Measurements from ENCODE around the gene BCAP29.
"Not testable (repeated sequence)": the region's sequence is repeated elsewhere in the genome, so short reads cannot be mapped to it uniquely, and the experiment has no call there.

The BCAP29 gene, protein sequence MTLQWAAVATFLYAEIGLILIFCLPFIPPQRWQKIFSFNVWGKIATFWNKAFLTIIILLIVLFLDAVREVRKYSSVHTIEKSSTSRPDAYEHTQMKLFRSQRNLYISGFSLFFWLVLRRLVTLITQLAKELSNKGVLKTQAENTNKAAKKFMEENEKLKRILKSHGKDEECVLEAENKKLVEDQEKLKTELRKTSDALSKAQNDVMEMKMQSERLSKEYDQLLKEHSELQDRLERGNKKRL

DNA sequence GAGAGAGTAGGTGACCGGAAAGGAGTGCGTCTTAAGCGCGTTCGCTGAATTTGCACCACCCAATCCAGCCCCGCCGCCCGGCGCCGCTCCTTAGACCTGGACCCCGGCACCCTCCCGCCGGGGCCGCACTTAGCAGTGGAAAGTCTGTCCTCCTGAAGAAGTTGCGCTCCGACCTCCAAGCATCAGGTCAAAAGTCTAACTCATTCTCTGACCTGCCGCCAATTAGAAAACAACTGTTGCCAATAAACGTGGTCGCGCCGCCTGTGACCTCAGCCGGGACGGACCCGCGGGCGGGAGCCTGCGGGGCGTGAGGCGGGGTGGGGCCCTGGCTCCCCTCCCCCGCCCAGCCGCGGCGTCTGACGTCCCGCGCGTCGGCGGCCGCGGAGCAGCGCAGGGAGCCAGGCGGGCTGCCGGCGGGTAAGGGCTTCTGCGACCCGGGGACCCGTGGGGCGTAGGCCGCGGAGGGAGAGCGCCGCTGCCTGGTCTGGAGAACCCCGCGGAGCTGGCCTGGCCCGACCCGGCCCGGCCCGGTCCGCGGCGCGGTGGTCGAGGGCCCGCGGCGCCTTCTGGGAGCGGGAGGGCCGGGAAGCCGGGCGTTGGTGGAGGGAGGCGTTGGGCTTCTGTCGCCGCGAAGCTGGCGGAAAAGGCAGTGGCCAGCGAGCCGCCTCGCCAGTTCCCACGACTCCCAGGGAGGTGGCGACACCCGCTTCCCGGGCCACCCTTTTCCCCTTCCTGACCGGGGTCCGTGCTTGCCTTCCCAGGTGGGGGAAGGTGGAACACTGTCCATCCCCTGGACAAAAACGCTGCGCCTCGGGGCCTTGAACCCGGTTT lies at the start of gene BCAP29:
BCAP29 (plus strand) TSS at position 362 of the 831 bp plus-strand sequence. CDS start 527 bp downstream, outside the sequence.
- peak; percentile 64 to 67 for DNase-seq (ENCODE audit: low read depth in 2 of 2)

DNA sequence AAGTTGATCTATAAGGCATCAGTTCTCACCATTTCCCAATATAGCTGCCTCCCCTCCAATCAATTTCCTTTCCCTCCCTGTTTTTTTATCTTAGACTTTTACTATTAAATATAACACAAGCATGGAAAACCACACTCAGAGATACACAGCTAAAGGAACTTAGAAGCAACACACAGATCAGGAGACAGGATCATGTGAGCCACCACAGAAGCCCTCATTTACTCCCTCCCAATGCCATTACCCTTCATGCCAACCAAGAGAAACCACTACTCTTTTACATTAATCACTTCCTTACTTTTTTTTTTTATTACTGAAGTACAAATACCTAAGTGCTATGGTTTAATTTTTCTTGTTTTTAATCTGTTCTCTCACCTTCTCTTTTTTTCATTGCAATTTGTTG lies 49.3 kb upstream of the BCAP29 start:
- no peak for DNase-seq (ENCODE audit: low read depth in 2 of 2)

- no peak for DNase-seq (ENCODE audit: low read depth in 2 of 2)
These were observed 45.9 kb upstream of the BCAP29 start for GRCh38 chr7:107534139-107534538.

DNA sequence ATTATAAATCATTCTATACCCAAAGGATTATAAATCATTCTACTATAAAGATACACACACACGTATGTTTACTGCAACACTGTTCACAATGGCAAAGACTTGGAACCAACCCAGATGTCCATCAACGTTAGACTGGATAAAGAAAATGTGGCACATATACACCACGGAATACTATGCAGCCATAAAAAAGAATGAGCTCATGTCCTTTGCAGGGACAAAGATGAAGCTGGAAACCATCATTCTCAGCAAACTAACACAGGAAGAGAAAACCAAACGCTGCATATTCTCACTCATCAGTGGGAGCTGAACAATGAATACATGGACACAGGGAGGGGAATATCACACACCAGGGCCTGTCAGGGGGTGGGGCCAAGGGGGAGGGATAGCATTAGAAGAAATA lies 42.8 kb upstream of the BCAP29 start:
- not testable (repeated sequence) for DNase-seq (ENCODE audit: low read depth in 2 of 2)

DNA sequence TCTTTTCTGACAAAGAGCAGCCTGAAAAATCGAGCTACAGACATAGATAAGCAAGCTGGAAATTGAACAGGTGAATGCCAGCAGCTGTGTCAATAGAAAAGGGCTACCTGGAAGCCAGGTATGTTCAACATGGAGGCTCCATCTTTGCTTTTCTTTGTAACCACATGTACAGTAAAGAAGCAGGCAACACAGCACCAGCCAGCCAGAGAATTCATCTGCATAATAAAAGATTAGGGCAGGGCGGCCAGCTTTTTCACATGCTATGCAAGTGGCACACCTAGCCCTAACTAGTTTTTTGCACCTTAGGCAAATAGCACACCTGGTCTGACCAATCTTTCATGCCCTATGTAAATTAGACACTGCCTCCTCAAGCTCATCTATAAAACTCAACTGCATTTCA lies 42.0 kb upstream of the BCAP29 start:
- no peak for DNase-seq (ENCODE audit: low read depth in 2 of 2)

- no peak for DNase-seq (ENCODE audit: low read depth in 2 of 2)
These were observed 36.6 kb upstream of the BCAP29 start for GRCh38 chr7:107543338-107543993.

DNA sequence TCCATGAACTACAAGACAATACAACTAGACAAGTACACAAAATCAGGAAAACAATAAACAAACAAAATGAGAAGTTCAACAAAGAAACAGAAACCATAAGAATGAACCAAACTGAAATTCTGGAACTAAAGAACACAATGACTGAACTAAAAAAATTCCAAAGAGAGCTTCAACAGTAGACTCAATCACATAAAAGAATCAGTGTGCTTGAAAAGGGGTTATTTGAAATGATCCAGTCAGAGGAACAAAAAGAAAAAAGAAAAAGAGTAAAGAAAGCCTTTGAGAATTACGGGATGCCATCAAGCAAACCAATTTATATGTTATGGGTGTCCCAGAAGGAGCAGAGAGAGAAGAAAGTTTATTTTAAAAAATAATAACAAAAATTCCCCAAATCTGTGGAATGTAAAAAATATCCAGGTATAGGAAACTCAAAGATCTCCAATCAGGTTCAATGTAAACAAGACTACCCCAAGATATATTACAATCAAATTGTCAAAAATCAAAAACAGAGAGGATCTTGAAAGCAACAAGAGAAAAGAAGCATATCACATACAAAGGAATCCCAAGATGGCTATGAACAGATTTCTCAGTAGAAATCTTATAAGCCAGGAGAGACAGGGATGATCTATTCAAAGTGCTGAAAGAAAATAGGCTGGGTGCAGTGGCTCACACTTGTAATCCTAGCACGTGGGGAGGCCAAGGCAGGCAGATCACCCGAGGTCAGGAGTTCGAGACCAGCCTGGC lies 35.0 kb upstream of the BCAP29 start:
- DNase-seq (ENCODE audit: low read depth in 2 of 2) = no peak

GRCh38 chr7:107551936-107552335 lies 28.1 kb upstream of the BCAP29 start:
- no peak for DNase-seq (ENCODE audit: low read depth in 2 of 2)

GRCh38 chr7:107555893-107556292 lies 24.2 kb upstream of the BCAP29 start:
- DNase-seq (ENCODE audit: low read depth in 2 of 2) = no peak

- DNase-seq (ENCODE audit: low read depth in 2 of 2) = no peak
These were observed 20.2 kb upstream of the BCAP29 start for GRCh38 chr7:107559864-107560263.

DNA sequence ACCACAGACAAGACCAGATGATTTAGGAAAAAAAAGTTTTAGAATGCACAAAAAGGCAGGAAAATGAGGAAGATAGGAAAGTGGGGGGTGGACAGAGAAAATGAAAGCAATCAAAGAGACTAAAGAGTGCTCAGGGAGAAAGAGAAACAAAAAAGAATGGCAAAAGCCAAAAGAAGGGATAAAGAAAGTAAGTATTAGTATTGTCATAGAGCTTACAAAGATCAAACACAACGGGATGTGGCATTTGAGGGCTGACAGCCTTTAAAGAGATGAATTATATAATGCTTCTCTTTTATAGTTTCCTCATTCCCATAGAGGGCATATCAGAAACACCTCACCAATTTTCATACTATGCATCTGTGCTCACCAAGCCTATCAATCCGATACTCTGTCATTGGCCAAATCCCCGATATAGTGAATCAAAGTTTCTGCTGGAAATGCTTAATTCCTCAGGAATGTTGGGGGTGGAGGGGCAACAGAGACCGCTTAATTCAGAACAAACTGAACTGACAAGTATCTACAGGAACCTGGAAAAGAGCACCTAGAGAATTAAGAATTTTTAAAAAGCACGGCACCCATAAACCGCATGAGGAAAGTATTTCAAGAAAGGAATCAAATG lies 19.0 kb upstream of the BCAP29 start:
- DNase-seq (ENCODE audit: low read depth in 2 of 2) = no peak

- no peak for DNase-seq (ENCODE audit: low read depth in 2 of 2)
These were observed 16.8 kb upstream of the BCAP29 start for GRCh38 chr7:107563081-107563774.

- DNase-seq (ENCODE audit: low read depth in 2 of 2) = peak; percentile 76
These were observed 16.1 kb upstream of the BCAP29 start, which contains the start of the genes COG5 and DUS4L for GRCh38 chr7:107563775-107564552. TSS of gene COG5 (minus strand) at chr7:107563920. CDS start at chr7:107563896, 24 bp downstream. TSS of gene DUS4L (plus strand) at chr7:107563971. CDS start at chr7:107567071, 3,100 bp downstream.

- DNase-seq (ENCODE audit: low read depth in 2 of 2) = no peak
These were observed 15.3 kb upstream of the BCAP29 start for GRCh38 chr7:107564553-107565298.

GRCh38 chr7:107570298-107570697 lies 9.7 kb upstream of the BCAP29 start:
- DNase-seq (ENCODE audit: low read depth in 2 of 2) = no peak

DNA sequence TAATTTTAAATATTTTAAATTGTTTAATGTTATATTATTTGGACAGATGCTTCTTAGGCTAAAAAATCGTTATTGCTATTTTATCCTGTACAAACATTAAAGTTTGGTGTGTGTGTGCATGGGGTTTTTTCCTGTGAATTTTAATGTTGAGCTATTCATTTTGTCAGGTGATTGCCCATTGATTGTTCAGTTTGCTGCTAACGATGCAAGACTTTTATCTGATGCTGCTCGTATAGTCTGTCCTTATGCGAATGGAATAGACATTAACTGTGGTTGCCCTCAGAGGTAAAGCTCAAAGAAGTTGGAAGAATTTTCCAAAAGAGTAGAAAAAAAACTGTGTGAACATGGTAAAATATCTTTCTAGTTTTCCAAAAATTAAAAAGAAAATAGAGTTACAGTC lies 6.5 kb upstream of the BCAP29 start:
- DNase-seq (ENCODE audit: low read depth in 2 of 2) = no peak

- DNase-seq (ENCODE audit: low read depth in 2 of 2) = no peak
These were observed 527 bp upstream of the BCAP29 start for GRCh38 chr7:107579554-107579884.

DNA sequence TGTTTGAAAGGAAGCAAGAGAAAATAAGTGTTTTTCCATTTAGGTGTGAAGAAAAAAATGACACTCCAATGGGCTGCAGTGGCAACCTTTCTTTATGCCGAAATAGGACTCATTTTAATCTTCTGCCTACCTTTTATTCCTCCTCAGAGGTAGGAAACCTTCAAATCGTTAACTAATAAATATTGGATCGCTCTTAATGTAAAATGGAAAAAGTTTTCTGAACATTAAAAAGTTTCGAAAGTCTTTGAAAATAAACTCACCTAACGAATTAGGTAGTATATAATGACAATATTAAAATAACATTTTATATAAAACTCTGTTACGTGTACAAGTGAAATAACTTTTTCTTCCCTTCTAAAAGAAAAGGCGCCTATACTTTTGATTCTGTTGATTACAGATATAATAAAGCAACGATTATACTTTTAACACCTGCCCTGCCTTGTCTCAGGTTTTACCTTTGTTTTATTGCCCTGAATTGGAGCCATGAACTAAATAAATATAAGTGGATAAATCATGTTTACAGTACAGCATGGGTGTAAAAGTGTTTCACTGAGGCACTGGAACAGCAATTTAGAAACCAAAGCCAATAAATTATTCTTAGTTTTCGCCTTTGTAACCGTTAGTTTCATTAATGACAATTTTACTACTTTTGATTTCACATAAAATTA lies 804 bp downstream of the BCAP29 start:
- DNase-seq (ENCODE audit: low read depth in 2 of 2) = no peak
